HT-29 (cell line): ENCODE measurements around the gene RFC3. TPM values are rescaled to one million over a fixed set of nuclear protein-coding genes. Genes with fewer than 3 reads are reported as not detected.
"Not testable (repeated sequence)": the region's sequence is repeated elsewhere in the genome, so short reads cannot be mapped to it uniquely, and the experiment has no call there.

Experiments used
- DNase-seq: peaks from one replicate; pipeline ENCODE4 v3.0.0-alpha.2; 2015; ENCODE audit warnings: low spot score
- total RNA-seq: library from RNA; depleted of rRNA; stranded (reverse); fragments of >200 nt; shearing (Covaris generic); gene quantifications from 2 replicates; pipeline ENCODE4 v1.2.3, GENCODE V29; 2014; rRNA removed

Gene RFC3, protein sequence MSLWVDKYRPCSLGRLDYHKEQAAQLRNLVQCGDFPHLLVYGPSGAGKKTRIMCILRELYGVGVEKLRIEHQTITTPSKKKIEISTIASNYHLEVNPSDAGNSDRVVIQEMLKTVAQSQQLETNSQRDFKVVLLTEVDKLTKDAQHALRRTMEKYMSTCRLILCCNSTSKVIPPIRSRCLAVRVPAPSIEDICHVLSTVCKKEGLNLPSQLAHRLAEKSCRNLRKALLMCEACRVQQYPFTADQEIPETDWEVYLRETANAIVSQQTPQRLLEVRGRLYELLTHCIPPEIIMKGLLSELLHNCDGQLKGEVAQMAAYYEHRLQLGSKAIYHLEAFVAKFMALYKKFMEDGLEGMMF
- 28.1 and 29.3 TPM in 2 replicates for total RNA-seq

DNA sequence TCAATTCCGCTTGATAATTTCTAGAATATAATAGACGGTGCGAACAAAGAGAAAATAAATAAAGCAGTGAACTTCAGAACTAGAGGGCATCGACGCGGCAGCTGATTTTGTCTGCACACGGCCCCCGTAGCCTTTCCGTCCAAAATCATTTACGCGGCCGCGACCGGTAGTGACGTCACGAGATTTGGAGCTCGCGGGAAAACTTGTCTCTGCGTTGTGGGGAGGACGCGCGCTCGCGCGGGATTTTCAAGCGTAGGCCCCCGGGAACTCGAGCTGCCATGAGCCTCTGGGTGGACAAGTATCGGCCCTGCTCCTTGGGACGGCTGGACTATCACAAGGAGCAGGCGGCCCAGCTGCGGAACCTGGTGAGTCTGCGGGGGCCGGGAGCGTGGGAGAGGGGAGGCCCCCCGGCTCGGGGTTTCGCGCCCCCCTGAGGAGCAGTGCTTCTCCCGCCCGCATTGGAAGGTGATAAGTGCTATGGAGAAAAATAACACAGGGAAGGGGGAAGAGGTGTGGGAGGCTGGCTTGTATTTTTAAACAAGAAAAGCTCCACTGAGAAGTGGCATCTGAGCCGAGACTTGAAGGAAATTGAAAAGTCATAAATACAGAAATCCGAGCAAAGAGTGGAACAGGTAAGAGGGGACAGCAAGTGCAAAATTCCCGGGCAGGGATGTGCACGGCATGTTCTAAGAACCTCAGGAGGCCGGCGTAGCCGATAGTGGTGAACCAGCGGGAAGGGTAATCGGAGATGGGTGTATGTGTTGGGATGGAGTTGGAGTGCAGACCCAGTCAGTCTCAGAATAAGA lies at the start of gene RFC3:
Gene RFC3 (plus strand): TSS at position 249 of the 806 bp plus-strand sequence. CDS start 30 bp downstream, at position 279.
- peak; percentile 98 for DNase-seq

DNA sequence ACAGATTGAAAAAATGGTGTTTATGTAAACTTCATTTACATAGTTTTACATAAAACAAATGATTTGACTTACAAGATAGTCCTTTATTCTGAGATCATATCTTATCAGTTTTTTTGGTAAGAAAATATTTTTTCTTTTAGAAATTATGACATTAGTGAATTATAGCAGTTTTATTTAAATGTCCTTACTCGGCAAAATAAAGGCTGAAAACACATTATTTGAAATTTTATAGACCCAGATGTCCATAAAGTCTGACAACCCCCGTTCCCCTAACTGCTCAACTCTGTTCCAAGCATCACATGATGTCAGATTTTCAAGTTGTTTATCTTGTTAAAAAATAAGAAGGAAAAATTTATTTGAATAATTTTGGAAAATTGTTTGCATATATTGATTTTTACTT lies 46.7 kb upstream of the RFC3 start:
- no peak for DNase-seq

DNA sequence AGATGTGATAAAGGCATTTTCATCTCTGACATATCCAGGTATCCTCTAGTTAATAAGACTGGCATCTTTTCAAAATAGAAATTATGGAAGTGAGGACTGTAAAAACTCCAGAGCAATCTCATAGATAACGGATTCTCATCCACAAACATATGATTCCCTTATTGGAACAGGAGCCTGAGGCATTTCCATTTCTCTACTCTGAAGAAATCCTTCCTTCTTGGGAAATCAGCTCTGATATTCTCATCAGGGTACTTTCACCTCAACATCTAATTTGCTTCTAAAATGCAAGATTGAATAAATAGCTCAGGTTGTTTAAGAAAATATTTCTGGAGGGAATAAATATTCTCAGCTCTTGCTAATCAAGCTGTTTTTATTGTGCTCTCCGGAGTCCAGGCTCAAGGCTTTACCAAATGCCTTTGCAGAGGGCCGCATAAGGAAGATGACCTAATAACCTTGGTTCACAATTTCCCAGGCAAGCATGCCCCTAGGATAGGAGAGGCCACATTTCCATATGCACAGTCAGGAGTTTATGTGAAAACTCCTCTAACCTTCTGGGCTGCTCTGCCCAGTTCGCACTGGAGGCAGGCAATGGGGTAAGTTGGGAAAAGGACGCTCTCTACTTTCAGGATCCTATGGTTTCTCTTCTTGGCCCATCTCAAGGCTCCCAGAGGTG lies 44.0 kb upstream of the RFC3 start:
- no peak for DNase-seq

DNA sequence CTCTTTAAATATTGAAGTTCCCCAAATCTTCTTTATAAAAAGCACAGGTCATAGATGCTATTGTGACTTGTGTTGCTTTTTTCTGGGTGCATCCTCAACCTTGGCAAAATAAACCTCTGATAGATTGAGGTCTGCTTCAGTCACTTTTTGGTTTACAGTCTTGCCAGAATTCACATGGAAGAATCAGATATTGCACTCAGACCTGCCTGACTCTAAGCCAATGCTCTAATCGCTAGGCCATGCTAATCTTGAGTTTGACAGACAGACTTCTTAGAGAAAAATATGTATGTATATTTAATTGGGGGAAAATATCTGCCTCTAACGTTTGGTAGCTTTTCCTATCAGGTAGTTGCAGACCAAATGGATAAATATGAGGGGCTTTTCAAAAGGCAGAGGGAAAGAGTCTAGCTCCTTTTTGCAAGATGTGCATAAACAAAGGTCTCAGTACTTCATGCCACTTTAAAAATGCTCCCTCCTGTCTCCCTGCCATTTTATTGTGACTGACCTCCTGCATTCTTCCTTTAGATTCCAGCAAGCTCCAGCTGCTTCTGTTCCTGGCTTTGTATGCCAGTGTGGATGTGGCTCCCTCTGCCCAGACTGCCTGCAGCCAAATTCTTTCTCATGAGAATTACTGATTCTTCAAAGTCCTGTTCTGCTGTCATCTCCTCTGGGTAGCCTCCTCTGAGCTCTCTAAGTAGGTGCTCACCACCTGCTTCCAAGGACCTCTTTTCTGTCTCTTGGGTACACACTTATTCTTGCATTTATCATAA lies 42.4 kb upstream of the RFC3 start:
- DNase-seq: no peak

- DNase-seq: no peak
Observed at GRCh38 chr13:33776239-33776881, 41.6 kb upstream of the RFC3 start.

DNA sequence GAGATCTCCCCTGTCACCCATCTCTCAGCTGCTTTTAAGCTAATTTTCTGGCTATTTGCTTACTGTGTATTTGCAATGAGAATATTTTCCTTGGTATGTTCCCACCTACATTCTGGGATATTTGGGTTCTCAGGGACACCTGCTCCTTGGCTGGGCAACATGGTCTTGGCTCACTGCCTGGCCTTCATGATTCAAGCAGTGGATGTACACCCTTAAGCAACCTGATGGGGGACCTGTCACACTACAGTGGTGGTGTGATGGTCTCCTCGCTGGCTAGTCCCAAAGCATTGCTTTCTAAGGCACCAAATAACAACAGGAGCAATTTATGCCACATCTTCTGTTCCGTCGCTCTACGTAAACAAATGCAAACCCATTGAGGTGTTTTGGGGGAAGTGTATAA lies 35.3 kb upstream of the RFC3 start:
- no peak for DNase-seq

- DNase-seq: not testable (repeated sequence)
Observed at GRCh38 chr13:33783212-33783611, 34.7 kb upstream of the RFC3 start.

GRCh38 chr13:33784738-33785137 lies 33.2 kb upstream of the RFC3 start:
- DNase-seq: no peak

GRCh38 chr13:33785384-33785783 lies 32.6 kb upstream of the RFC3 start:
- DNase-seq: no peak

- DNase-seq: no peak
Observed at GRCh38 chr13:33787051-33787591, 30.8 kb upstream of the RFC3 start.

- DNase-seq: no peak
Observed at GRCh38 chr13:33789066-33789606, 28.8 kb upstream of the RFC3 start.

DNA sequence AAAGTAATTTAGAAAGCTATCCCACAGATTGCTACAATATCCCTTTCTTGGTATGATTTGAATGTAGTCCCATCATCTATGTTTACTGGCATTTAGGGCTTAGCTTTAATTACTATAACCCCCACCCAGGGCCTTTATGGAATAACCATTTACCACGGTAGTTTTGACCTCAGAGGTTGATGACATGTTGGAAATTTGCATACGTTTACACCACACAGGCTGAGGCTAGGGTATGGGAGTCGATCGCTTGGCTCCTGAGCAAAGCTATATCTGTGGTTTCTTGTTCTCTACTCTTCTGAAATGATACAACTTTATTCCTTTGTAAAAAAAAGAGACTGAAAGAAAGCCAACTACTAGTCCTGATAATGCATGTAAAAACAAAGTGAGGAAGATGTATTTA lies 28.2 kb upstream of the RFC3 start:
- DNase-seq: no peak

DNA sequence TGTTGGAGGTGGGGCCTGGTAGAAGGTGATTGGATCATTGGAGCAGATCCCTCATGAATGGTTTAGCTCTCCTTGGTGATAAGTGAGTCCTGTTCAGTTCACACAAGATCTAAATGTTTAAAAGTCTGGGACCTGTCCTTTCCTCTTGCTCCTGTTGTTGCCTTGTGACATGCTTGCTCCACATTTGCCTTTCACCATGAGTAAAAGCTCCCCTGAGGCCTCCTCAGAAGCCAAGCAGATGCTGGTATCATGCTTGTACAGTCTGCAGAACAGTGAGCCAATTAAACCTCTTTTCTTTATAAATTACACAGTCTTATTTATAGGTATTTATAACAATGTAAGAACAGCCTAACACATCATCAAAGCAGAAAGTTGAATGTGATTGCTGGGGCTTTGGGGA lies 24.2 kb upstream of the RFC3 start:
- DNase-seq: no peak

DNA sequence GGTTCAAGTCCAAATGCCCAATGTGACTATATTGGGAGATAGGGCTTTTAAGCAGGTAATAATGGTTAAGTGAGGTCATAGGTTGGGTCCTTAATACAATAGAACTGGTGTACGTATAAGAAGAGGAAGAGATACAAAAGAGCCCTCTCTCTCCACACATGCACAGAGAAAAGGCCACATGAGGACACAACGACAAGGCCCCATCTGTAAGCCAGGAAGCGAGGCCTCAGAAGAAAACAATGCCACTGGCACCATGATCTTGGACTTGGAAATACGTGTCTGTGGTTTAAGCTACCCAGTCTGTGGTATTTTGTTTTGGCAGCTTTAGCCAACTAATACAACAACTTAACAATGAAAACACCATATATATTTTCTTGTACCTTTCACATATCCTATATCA lies 23.4 kb upstream of the RFC3 start:
- no peak for DNase-seq

DNA sequence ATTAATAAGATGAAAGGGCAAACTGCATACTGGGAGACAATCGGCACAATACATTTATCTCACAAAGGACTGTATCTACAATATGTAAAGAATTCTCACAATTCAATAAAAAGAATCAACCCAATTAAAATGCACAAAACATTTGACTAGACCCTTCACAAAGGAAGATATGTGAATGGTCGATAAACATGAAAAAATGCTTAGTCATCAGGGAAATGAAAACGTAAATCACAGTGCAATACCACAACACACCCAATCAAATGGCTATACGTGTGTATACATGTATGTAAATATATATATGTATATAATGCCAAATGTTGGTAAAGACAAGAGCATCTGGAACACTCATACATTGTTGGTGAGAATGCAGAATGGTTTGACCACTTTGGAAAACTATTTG lies 21.9 kb upstream of the RFC3 start:
- DNase-seq: no peak

- DNase-seq: no peak
Observed at GRCh38 chr13:33797622-33798021, 20.3 kb upstream of the RFC3 start.

DNA sequence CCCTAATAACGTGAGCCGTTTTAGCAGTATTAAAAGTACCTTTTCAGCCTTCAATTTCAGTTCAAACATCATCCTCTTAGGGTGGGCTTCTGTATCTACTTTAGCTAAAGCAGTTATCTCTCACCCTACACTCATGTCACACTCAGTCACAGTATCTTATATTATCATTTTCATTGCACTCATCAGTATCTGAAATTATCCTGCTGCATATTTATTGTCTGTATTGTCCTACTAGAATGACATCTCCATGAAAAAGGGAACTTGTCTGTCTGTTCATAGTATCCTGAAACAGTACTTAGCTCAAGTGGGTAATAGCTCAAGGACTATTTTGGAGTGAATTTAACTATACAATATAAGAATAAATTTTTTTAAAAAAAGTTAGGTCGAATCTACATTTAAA lies 19.9 kb upstream of the RFC3 start:
- DNase-seq: no peak

DNA sequence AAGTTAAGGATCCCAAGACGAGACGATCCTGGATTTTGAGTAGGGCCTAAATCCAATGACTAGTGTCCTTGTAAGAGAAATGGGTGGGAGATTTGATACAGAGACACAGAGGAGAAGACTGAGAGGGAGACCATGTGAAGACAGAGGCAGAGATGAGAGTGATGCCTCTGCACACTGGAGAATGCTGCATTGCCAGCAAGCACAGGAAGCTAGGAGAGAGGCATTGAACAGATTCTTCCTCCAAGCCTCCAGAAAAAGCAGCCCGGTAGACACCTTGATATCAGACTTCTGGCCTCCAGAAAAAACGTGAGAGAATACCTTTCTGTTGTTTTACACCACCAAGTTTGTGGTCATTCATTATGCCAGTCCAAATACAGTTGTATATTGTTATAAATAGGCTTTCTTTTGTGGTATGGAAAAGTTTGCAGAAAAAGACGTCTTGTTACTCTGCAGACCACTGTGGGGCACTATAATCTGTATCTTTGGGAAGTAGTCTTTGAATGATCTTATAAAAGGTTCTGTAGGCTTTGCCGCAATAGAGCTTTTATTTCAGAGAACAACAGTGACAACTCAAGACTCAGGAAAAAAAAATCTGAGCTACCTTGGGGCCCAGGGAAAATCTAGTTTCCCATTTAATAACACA lies 17.9 kb upstream of the RFC3 start:
- DNase-seq: peak; percentile 46

- no peak for DNase-seq
Observed at GRCh38 chr13:33800646-33801186, 17.2 kb upstream of the RFC3 start.
